GM23248 (cell line): Measurements from ENCODE around the gene PDE8A. TPM values are rescaled to one million over a fixed set of nuclear protein-coding genes. Genes with fewer than 3 reads are reported as not detected.

Experiments
- DNase-seq: peaks from one replicate; pipeline ENCODE4 v3.0.0-alpha.2; 2015
- H2AFZ ChIP-seq: fragments of 200-600 bp; sonication (generic); 2 replicates; pipeline ENCODE4 v1.6.1; 2016; ENCODE audit warnings: antibody characterized with exemption
- H3F3A ChIP-seq: fragments of 200-600 bp; sonication (generic); 2 replicates; pipeline ENCODE4 v1.6.1; 2016; ENCODE audit warnings: mild to moderate bottlenecking, antibody characterized with exemption, mixed run types; ENCODE audit not compliant: insufficient read depth
- H3K27ac ChIP-seq: fragments of 200-600 bp; sonication (generic); 2 replicates; pipeline ENCODE4 v1.5.1; 2016; ENCODE audit warnings: mild to moderate bottlenecking
- H3K27me3 ChIP-seq: fragments of 200-600 bp; sonication (generic); replicated peaks from 2 replicates; pipeline ENCODE4 v1.6.1; 2016; ENCODE audit warnings: mild to moderate bottlenecking; ENCODE audit not compliant: insufficient read depth
- H3K36me3 ChIP-seq: fragments of 200-600 bp; sonication (generic); 2 replicates; pipeline ENCODE4 v1.6.1; 2016; ENCODE audit warnings: low read depth, mild to moderate bottlenecking
- H3K4me1 ChIP-seq: fragments of 200-600 bp; sonication (generic); 2 replicates; pipeline ENCODE4 v1.6.1; 2016; ENCODE audit warnings: mild to moderate bottlenecking; ENCODE audit not compliant: insufficient read depth
- H3K4me2 ChIP-seq: fragments of 200-600 bp; sonication (generic); one replicate; pipeline ENCODE4 v1.6.1; 2016; ENCODE audit warnings: mild to moderate bottlenecking; ENCODE audit not compliant: unreplicated experiment
- H3K4me3 ChIP-seq: fragments of 200-600 bp; sonication (generic); 2 replicates; pipeline ENCODE4 v1.5.1; 2016; ENCODE audit warnings: mild to moderate bottlenecking
- H3K79me2 ChIP-seq: fragments of 200-600 bp; sonication (generic); 2 replicates; pipeline ENCODE4 v1.6.1; 2016; ENCODE audit warnings: mild to moderate bottlenecking; ENCODE audit not compliant: insufficient read depth
- H3K9ac ChIP-seq: fragments of 200-600 bp; sonication (generic); 2 replicates; pipeline ENCODE4 v1.6.1; 2016; ENCODE audit warnings: mild to moderate bottlenecking
- H3K9me2 ChIP-seq: fragments of 200-600 bp; sonication (generic); 2 replicates; pipeline ENCODE4 v1.6.1; 2016; ENCODE audit warnings: mixed run types, mild to moderate bottlenecking, moderate library complexity; ENCODE audit not compliant: insufficient read depth
- H3K9me3 ChIP-seq: fragments of 200-600 bp; sonication (generic); one replicate; pipeline ENCODE4 v1.6.1; 2017; ENCODE audit warnings: low read depth
- H4K20me1 ChIP-seq: fragments of 200-600 bp; sonication (generic); 2 replicates; pipeline ENCODE4 v1.6.0; 2016; ENCODE audit not compliant: insufficient read depth
- EZH2 ChIP-seq: fragments of 200-600 bp; sonication (generic); IDR thresholded peaks from 2 replicates; pipeline ENCODE4 v1.6.1; 2018; ENCODE audit warnings: antibody characterized with exemption, mild to moderate bottlenecking; ENCODE audit not compliant: insufficient read depth, poor library complexity, severe bottlenecking
- EZH2phosphoT487 ChIP-seq: fragments of 200-600 bp; sonication (generic); IDR thresholded peaks from 2 replicates; pipeline ENCODE4 v1.6.1; 2018; ENCODE audit warnings: antibody characterized with exemption, moderate library complexity, mild to moderate bottlenecking, low read depth; ENCODE audit not compliant: insufficient read depth
- WGBS, 2 experiments: methylation state at CpG; one replicate each; pipeline ENCODE4 v1.1.6; 2015 to 2017; ENCODE audit warnings: low lambda C conversion rate in 2 of 2, low coverage in 1 of 2; ENCODE audit errors: missing lambda C conversion rate in 2 of 2; 5-methylcytosine and 5-hydroxymethylcytosine counted together
- in situ Hi-C: fragments of 300-500 bp; cut with MboI; formaldehyde crosslinking; loops from 2 replicates; pipeline ENCODE4 v1.15.0; 2020
- polyA plus RNA-seq: library from polyadenylated mRNA; unstranded; fragments of >200 nt; fragmentation: Nextera tagmentation; extraction: Ambion mirVana; gene quantifications from 2 replicates; pipeline ENCODE4 v1.2.1, GENCODE V29; 2016
- total RNA-seq: library from RNA; depleted of rRNA; stranded (reverse); fragments of >200 nt; shearing (Covaris generic); gene quantifications from 2 replicates; pipeline ENCODE4 v1.2.3, GENCODE V29; 2014

Gene PDE8A
- total and polyA plus RNA-seq, 2 experiments from 2014 or later, result 13.9 to 22.7 TPM

DNA sequence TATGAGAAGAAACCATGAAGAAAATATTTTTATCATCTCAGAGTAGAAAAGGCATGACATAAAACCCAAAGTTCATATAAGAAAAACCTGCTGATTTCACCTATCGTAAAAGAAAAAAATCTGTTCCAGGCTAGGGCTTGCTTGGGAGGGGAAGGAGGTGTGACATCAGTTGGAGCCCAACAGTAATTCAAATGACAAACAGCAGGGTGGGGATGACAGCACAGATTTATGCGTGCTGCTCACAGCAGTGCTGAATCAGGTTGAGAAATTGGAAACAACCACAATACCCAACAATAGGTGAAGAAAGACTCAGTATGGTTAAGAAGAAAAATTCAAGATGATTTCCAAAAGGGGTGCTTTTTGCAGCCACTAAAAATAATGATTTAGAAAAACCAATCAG is 172.4 kb downstream of the PDE8A start:
- H3K27me3 ChIP-seq, result no peaks in the 10 kb centered on the region; the same call in 1 of the 2 replicates
- H3K4me2 ChIP-seq, result no peak overlapping the region
- no peak for DNase-seq
- in situ Hi-C loops, result no loop called here
- no peak overlapping the region for H3K27ac ChIP-seq
- H3K9me2 ChIP-seq, result no peaks in the 10 kb centered on the region
- H3F3A ChIP-seq, result no peaks in the 10 kb centered on the region
- no peak overlapping the region for H2AFZ ChIP-seq
- no peaks in the 10 kb centered on the region for H3K36me3 ChIP-seq
- WGBS, 2 experiments, result 5 to 21% methylated on average over 2 of the region's 2 CpGs
- no peaks in the 10 kb centered on the region for H4K20me1 ChIP-seq
- H3K4me3 ChIP-seq, result no peak overlapping the region
- TF ChIP-seq EZH2 (no peak), EZH2phosphoT487 (no peak)
- no peaks in the 10 kb centered on the region for H3K79me2 ChIP-seq
- H3K4me1 ChIP-seq, result no peaks in the 10 kb centered on the region
- H3K9ac ChIP-seq, result no peak overlapping the region
- no peaks in the 10 kb centered on the region for H3K9me3 ChIP-seq

DNA sequence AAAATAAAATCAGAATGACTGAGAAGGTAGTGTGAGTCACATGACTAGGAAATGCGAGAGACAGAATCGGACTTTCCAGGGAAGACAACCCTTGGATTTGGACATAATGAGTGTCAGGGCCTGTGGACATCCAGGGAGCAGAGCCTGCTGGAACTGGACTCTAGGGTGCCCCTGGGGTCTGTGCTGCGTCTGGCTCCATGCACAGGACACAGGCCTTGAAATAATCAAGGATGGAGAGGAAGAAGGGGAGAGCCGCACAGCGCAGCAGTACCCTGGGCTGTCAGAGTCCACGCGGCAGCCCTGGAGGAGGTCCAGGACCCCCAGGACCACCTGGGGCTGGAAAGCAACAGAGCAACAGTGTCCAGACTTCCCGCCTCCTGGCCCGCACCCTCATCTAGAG is 173.7 kb downstream of the PDE8A start:
- no peak for DNase-seq
- Histone ChIP-seq H3K36me3 (no peaks in the 10 kb centered on the region), H3K9ac (no peak overlapping the region), H2AFZ (no peak overlapping the region), H3K79me2 (no peaks in the 10 kb centered on the region), H4K20me1 (no peaks in the 10 kb centered on the region), H3K27ac (no peak overlapping the region), H3F3A (no peaks in the 10 kb centered on the region), H3K9me3 (no peaks in the 10 kb centered on the region), H3K9me2 (no peaks in the 10 kb centered on the region), H3K27me3 (no peaks in the 10 kb centered on the region; the same call in 1 of the 2 replicates), H3K4me2 (no peak overlapping the region), H3K4me1 (no peaks in the 10 kb centered on the region), H3K4me3 (no peak overlapping the region)
- TF ChIP-seq EZH2phosphoT487 (no peak), EZH2 (no peak)
- in situ Hi-C loops, result no loop called here
- WGBS, 2 experiments, result 72 to 73% methylated on average over 9 of the region's 9 CpGs

DNA sequence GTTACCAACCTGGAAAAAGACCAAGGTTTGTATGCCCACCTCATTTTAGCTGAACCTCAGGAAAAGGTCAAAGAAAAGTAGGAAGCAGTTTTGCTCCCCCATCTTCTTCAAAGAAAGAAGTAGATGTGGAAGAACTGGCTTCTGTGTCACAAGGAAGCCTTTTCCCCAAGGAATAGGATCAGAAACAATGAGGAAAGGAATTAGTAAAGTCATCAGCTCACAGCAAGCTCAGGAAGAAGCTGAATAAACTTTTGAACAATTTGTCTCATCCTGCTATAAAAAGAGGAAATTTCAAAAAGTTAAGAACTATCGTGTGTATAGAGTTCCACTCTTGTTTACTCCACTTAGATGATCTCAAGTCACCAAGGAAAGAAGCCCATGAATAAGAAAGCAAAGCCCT is 174.2 kb downstream of the PDE8A start:
- DNase-seq, result no peak
- no peaks in the 10 kb centered on the region for H3F3A ChIP-seq
- no peaks in the 10 kb centered on the region; the same call in 1 of the 2 replicates for H3K27me3 ChIP-seq
- 85 to 94% methylated on average over 1 of the region's 1 CpG for WGBS, 2 experiments
- no peaks in the 10 kb centered on the region for H3K9me2 ChIP-seq
- H4K20me1 ChIP-seq, result no peaks in the 10 kb centered on the region
- H3K4me3 ChIP-seq, result no peak overlapping the region
- no peak for TF ChIP-seq EZH2phosphoT487
- TF ChIP-seq EZH2, result no peak
- in situ Hi-C loops, result no loop called here
- no peak overlapping the region for H2AFZ ChIP-seq
- no peaks in the 10 kb centered on the region for H3K9me3 ChIP-seq
- no peaks in the 10 kb centered on the region for H3K36me3 ChIP-seq
- no peaks in the 10 kb centered on the region for H3K4me1 ChIP-seq
- no peaks in the 10 kb centered on the region for H3K79me2 ChIP-seq
- no peak overlapping the region for H3K27ac ChIP-seq
- no peak overlapping the region for H3K9ac ChIP-seq
- H3K4me2 ChIP-seq, result no peak overlapping the region

DNA sequence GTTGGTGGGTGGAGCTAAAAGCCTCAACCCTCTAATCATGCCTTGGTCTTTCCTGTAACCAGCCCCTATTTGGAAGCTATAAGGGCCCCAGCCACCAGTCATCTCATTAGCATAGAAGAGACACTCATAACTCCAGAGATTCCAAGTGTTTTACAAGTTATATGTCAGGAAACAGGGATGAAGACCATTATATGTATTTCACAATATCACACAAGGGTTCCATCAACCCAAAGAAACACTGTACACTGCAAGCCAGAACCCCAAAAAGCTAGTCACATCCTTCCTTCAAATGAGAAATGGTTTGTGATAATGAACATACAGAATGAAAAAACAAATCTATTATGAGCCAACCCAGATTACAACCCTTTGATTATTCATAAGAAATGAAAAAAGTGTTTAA is 175.7 kb downstream of the PDE8A start:
- in situ Hi-C loops, result no loop called here

DNA sequence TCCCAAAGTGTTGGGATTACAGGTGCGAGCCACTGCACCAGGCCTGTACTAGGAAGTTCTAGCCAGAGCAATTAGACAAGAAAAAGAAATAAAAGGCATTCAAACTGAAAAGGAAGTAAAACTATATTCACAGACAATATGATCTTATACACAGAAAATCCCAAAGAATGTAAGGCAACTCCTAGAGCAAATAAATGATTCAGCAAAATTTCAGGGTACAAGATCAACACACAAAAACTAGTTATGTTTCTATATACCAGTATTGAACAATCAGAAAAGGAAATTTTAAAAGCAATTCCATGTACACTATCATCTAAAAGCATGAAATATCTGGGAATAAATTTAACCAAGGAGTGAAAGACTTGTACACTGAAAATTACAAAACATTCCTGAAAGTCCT is 180.6 kb downstream of the PDE8A start:
- no peak overlapping the region for H3K9ac ChIP-seq
- H3F3A ChIP-seq, result no peaks in the 10 kb centered on the region
- TF ChIP-seq EZH2, result no peak
- H3K4me3 ChIP-seq, result no peak overlapping the region
- H3K36me3 ChIP-seq, result no peaks in the 10 kb centered on the region
- no peak overlapping the region for H3K27ac ChIP-seq
- H3K27me3 ChIP-seq, result no peaks in the 10 kb centered on the region
- no peaks in the 10 kb centered on the region for H3K9me3 ChIP-seq
- H3K79me2 ChIP-seq, result no peaks in the 10 kb centered on the region
- no peaks in the 10 kb centered on the region for H3K9me2 ChIP-seq
- WGBS, 2 experiments, result 83 to 86% methylated on average over 1 of the region's 1 CpG
- in situ Hi-C loops, result no loop called here
- H3K4me1 ChIP-seq, result no peaks in the 10 kb centered on the region
- no peaks in the 10 kb centered on the region for H4K20me1 ChIP-seq
- no peak overlapping the region for H2AFZ ChIP-seq
- H3K4me2 ChIP-seq, result no peak overlapping the region
- DNase-seq, result no peak

More for the DNA sequence above, 175.7 kb downstream of the PDE8A start:
- no peaks in the 10 kb centered on the region for H3K79me2 ChIP-seq
- no peak for TF ChIP-seq EZH2phosphoT487
- no peak for TF ChIP-seq EZH2
- no peak overlapping the region for H3K27ac ChIP-seq
- H3K36me3 ChIP-seq, result no peaks in the 10 kb centered on the region
- no peaks in the 10 kb centered on the region for H3F3A ChIP-seq
- no peaks in the 10 kb centered on the region; the same call in 1 of the 2 replicates for H3K27me3 ChIP-seq
- H3K4me1 ChIP-seq, result no peaks in the 10 kb centered on the region
- no peaks in the 10 kb centered on the region for H3K9me2 ChIP-seq
- no peak overlapping the region for H3K9ac ChIP-seq
- H4K20me1 ChIP-seq, result no peaks in the 10 kb centered on the region
- no peak overlapping the region for H2AFZ ChIP-seq
- H3K4me2 ChIP-seq, result no peak overlapping the region
- no peaks in the 10 kb centered on the region for H3K9me3 ChIP-seq
- DNase-seq, result no peak
- no peak overlapping the region for H3K4me3 ChIP-seq
